PFSK-1 (cell line): ENCODE data around the gene TOMM34.

Experiments used
- FOXP2 ChIP-seq: optimal IDR thresholded peaks from 2 replicates; pipeline ENCODE3; 2011; ENCODE audit warnings: borderline replicate concordance, control low read depth, inconsistent platforms; ENCODE audit not compliant: insufficient read depth; ENCODE audit errors: extremely low read length, extremely low read depth
- POLR2AphosphoS5 ChIP-seq: IDR thresholded peaks from 2 replicates; pipeline ENCODE4 v1.6.1; 2012; ENCODE audit warnings: low read depth, mild to moderate bottlenecking, control low read depth, low read length, moderate library complexity
- REST ChIP-seq, 2 experiments: IDR thresholded peaks; 2 replicates each; pipeline versions ENCODE4 v1.6.1 to v1.8.0; 2011 to 2012; ENCODE audit warnings: low read depth in 2 of 2, low read length in 2 of 2, control low read depth in 1 of 2, inconsistent platforms in 1 of 2, mild to moderate bottlenecking in 1 of 2, moderate library complexity in 1 of 2; ENCODE audit not compliant: insufficient read depth in 1 of 2
- SIN3A ChIP-seq: IDR thresholded peaks from 2 replicates; pipeline ENCODE4 v1.6.1; 2012; ENCODE audit warnings: mild to moderate bottlenecking, low read length, moderate library complexity, borderline replicate concordance; ENCODE audit not compliant: insufficient read depth
- TAF1 ChIP-seq: IDR thresholded peaks from 2 replicates; pipeline ENCODE4 v1.6.1; 2012; ENCODE audit warnings: low read length, control low read depth, borderline replicate concordance; ENCODE audit not compliant: insufficient read depth

The TOMM34 gene

GRCh38 chr20:44967207-44967807 is 7.1 kb upstream of the TOMM34 start:
- TF ChIP-seq REST (IDR thresholded peaks at IDR 0.05; ENCODE audit: insufficient read depth in 1 of 2, low read depth in 2 of 2, low read length in 2 of 2), result no peak
- TF ChIP-seq POLR2AphosphoS5, result no peak
- no peak for TF ChIP-seq TAF1
- TF ChIP-seq FOXP2, result no peak
- no peak for TF ChIP-seq SIN3A

DNA sequence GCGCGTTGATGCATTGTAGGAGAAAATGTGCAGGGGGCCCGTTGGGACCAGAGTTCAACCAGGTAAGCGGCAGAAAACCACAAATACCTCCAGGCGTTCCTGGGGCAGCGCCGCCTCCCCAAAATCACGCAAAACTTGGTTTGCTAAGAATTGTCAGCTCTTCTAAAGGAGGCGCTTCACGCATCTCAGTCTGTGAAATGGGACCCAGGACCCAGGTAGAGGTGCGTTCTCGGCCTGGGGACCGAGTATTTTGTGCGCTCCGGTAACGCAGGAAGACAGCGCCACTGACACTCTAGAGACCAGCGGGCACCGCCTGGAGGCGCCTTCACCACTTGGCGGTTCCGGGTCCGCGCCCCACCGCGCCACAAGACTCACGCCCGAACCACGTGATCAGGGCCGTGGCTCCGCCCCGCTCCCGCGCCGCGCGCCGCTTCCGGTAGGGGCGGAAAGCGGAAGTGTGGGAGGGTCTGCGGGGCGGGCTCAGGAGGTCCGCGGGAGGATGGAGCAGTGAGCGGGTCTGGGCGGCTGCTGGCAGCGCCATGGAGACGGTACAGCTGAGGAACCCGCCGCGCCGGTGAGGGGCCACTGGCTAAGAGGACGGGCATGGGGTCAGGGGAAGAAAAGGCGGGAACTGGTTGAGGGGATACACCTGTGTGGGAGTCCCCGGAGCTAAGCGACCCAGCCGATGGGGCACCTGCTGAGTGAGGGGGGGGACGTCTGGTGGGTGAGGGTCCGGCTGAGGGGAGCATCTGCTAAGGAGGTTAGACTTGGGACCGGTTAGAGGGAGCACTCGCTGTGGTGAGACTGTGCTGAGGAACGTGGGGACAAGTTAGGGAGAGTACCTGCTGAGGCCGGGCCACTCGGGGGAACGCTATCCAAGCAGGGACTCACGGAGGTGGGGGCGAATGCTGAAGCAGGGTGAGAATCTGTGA is 6.1 kb upstream of the TOMM34 start, which contains the start of gene STK4:
TSS of gene STK4 (plus strand) at position 483 of the 932 bp plus-strand sequence. CDS start at position 540, 57 bp downstream.
- TF ChIP-seq TAF1 (peak; percentile 80; the same call in 1 of the 2 replicates), REST (IDR thresholded peaks at IDR 0.05; ENCODE audit: insufficient read depth in 1 of 2, low read depth in 2 of 2, low read length in 2 of 2) (no peak), POLR2AphosphoS5 (peak; percentile 81), FOXP2 (peak; percentile 96), SIN3A (peak; percentile 55; the same call in 1 of the 2 replicates)

DNA sequence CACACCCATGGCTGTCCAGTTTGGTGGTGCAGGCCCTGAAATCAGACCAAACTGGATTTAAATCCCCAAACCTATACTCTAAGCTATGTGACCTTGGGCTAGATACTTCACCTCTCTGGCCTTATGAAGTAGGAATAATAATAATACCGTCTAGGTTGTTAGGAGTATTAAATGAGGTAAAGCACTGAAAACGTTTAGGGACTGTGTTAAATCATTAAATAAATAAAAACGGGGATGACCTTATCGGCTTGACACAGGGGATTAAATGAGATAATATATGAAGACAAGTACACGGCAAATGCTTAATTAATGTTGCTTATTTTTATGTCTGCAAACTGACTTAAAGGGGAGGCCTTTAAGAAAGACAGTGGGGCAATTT is 5.4 kb upstream of the TOMM34 start:
- TF ChIP-seq TAF1 (no peak), REST (IDR thresholded peaks at IDR 0.05; ENCODE audit: insufficient read depth in 1 of 2, low read depth in 2 of 2, low read length in 2 of 2) (no peak), FOXP2 (no peak), POLR2AphosphoS5 (no peak), SIN3A (no peak)

DNA sequence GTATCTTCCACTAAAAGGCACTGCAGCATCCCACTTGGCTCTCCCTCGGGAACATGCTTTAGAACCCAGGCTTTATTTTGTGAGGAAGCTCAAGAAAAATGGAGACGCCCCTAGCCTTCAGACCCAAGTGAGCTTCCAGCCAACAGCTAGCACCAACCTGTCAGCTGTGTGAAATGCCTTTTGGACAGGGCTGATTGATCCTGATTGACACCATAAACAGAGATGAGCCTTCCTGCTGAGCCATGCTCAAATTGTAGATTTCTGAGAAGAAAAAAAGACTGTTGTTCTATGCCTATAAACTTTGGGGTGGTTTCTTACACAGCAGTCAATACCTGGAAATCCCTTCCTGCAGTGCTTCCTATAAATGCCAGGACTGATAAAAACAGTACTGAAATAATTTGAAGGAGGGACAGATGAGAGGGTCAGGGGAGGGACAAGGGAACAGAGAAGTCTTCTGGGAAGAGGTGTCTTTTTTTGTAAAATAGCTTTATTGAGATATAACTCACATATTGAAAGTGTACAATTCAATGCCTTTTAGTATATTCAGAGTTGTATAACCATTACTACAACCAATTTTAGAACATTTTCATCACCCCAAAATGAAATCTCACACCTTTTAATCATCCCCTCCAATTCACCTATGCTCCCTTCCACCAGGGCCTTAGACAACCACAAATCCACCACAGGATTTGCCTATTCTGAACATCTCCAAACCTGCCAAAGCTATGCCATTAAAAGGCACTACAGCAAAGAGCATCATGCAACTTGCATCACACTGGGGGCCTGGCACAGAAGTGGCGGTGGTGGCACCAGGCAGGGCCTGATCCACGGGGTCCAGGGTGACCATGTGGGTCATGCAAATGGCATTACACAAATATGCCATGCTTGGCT is 3.4 kb upstream of the TOMM34 start:
- TF ChIP-seq REST (IDR thresholded peaks at IDR 0.05; ENCODE audit: insufficient read depth in 1 of 2, low read depth in 2 of 2, low read length in 2 of 2), result no peak
- TF ChIP-seq POLR2AphosphoS5, result no peak
- no peak for TF ChIP-seq FOXP2
- no peak for TF ChIP-seq SIN3A
- no peak for TF ChIP-seq TAF1
